ENCODE measurements around the gene SOHLH1. TPM values are rescaled to one million over a fixed set of nuclear protein-coding genes. Genes with fewer than 3 reads are reported as not detected.

The SOHLH1 gene
- total RNA-seq, 1 experiment from 2014 or later, result not detected

- no peak for TF ChIP-seq HMGXB4 (CRISPR knock-in tag; IDR thresholded peaks at IDR 0.05)
- no peak for TF ChIP-seq FOXK1 (CRISPR knock-in tag; IDR thresholded peaks at IDR 0.05)
- TF ChIP-seq STAT6 (CRISPR knock-in tag; conservative IDR thresholded peaks at IDR 0.05; ENCODE audit: low read depth), result no peak
- TF ChIP-seq ZMAT4 (CRISPR knock-in tag; IDR thresholded peaks at IDR 0.05), result no peak
- TF ChIP-seq CBFB (CRISPR knock-in tag; IDR thresholded peaks at IDR 0.05; ENCODE audit: low read depth), result no peak
- TF ChIP-seq GRHL2 (CRISPR knock-in tag; IDR thresholded peaks at IDR 0.05; ENCODE audit: insufficient replicate concordance, severe bottlenecking), result no peak
- no peak for TF ChIP-seq CTCF (IDR thresholded peaks at IDR 0.05)
- no peak for TF ChIP-seq MXD4 (CRISPR knock-in tag; IDR thresholded peaks at IDR 0.05; ENCODE audit: borderline replicate concordance)
- TF ChIP-seq NR2C2 (CRISPR knock-in tag; IDR thresholded peaks at IDR 0.05), result no peak
These were observed 20.9 kb downstream of the SOHLH1 start (continued) for GRCh38 chr9:135678236-135679017.

GRCh38 chr9:135677641-135678168 lies 21.6 kb downstream of the SOHLH1 start:
- CTCF ChIA-PET, result no interaction called here
- H3K36me3 Mint-ChIP-seq, result no peaks in the 10 kb centered on the region
- no peaks in the 10 kb centered on the region; the same call in 1 of the 2 replicates for H3K27me3 Mint-ChIP-seq (ENCODE audit: low read depth)
- TF ChIP-seq ZNF396 (CRISPR knock-in tag; IDR thresholded peaks at IDR 0.05; ENCODE audit: borderline replicate concordance), result no peak
- no peak for TF ChIP-seq FOXP4 (CRISPR knock-in tag; IDR thresholded peaks at IDR 0.05)
- no peak for TF ChIP-seq CTCF (IDR thresholded peaks at IDR 0.05)
- no peak for TF ChIP-seq IRF1 (CRISPR knock-in tag; IDR thresholded peaks at IDR 0.05)
- no peak for TF ChIP-seq CBFB (CRISPR knock-in tag; IDR thresholded peaks at IDR 0.05; ENCODE audit: low read depth)
- TF ChIP-seq PRRX2 (CRISPR knock-in tag; IDR thresholded peaks at IDR 0.05), result no peak
- TF ChIP-seq CREM (CRISPR knock-in tag; IDR thresholded peaks at IDR 0.05), result no peak
- TF ChIP-seq NR1H2 (CRISPR knock-in tag; IDR thresholded peaks at IDR 0.05), result no peak
- no peak for TF ChIP-seq MLX (CRISPR knock-in tag; IDR thresholded peaks at IDR 0.05)
- TF ChIP-seq TEAD1 (CRISPR knock-in tag; IDR thresholded peaks at IDR 0.05), result no peak
- no peak for TF ChIP-seq RELA (CRISPR knock-in tag; IDR thresholded peaks at IDR 0.05; ENCODE audit: borderline replicate concordance)
- no peak for TF ChIP-seq SMAD3 (CRISPR knock-in tag; IDR thresholded peaks at IDR 0.05; ENCODE audit: borderline replicate concordance)

More at GRCh38 chr9:135677641-135678168, 21.6 kb downstream of the SOHLH1 start:
- POLR2A ChIA-PET, result interaction anchor here (0.8 kb wide), 1 partner anchor 29 kb away, joined by 3 read pairs; no protein-coding TSS in a partner anchor
- no peak for DNase-seq (ENCODE audit: low spot score)
- no peak overlapping the region for H3K4me3 Mint-ChIP-seq
- ATAC-seq, result no peak
- H3K27ac Mint-ChIP-seq, result no peak overlapping the region
- peaks cover 3% of the 10 kb centered on the region; the same call in 1 of the 2 replicates for H3K9me3 Mint-ChIP-seq
- peaks cover 24% of the 10 kb centered on the region for H3K4me1 Mint-ChIP-seq

Measured in WTC11 (cell line).